ENCODE results near the gene ACAN.

DNA sequence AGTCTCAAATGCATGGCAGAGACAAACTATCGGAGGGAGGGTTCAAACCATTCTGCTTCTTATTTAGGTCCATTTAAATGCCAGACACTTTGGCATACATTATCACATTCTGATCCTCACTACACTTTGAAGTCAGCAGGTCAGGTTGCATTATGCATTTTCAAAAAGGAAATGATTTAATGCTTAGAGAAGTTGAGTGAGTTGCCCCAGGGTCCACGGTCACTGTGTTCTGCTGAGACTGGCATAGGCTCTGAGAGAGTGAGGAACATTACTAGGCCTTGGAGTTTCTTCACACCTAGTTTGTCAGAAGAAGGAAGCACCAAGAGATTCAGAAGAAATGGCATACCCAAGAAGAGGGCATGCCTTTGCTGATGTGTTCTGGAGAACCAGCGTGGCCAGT, 46.3 kb upstream of the ACAN start:
- no peak for TF ChIP-seq EZH2 (IDR thresholded peaks at IDR 0.05; ENCODE audit: borderline replicate concordance, low read length)
- TF ChIP-seq, protein P1, sequence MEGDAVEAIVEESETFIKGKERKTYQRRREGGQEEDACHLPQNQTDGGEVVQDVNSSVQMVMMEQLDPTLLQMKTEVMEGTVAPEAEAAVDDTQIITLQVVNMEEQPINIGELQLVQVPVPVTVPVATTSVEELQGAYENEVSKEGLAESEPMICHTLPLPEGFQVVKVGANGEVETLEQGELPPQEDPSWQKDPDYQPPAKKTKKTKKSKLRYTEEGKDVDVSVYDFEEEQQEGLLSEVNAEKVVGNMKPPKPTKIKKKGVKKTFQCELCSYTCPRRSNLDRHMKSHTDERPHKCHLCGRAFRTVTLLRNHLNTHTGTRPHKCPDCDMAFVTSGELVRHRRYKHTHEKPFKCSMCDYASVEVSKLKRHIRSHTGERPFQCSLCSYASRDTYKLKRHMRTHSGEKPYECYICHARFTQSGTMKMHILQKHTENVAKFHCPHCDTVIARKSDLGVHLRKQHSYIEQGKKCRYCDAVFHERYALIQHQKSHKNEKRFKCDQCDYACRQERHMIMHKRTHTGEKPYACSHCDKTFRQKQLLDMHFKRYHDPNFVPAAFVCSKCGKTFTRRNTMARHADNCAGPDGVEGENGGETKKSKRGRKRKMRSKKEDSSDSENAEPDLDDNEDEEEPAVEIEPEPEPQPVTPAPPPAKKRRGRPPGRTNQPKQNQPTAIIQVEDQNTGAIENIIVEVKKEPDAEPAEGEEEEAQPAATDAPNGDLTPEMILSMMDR (conservative IDR thresholded peaks at IDR 0.05 in 1 of 2, IDR thresholded peaks at IDR 0.05 in 1 of 2; ENCODE audit: extremely low read depth in 1 of 2, insufficient read depth in 1 of 2, low read depth in 1 of 2, low read length in 2 of 2), result no peak
